RPMI7951 (cell line): ENCODE measurements around the gene ZNF148. TPM values are rescaled to one million over a fixed set of nuclear protein-coding genes. Genes with fewer than 3 reads are reported as not detected.

Experiments used
- DNase-seq: peaks from one replicate; pipeline ENCODE4 v3.0.0-alpha.2; 2012; ENCODE audit warnings: low read depth
- total RNA-seq: library from RNA; depleted of rRNA; stranded (reverse); fragments of >200 nt; shearing (Covaris generic); gene quantifications from 2 replicates; pipeline ENCODE4 v1.2.3, GENCODE V29; 2014

ZNF148 gene
- total RNA-seq, 1 experiment from 2014 or later = 30.3 TPM

DNA sequence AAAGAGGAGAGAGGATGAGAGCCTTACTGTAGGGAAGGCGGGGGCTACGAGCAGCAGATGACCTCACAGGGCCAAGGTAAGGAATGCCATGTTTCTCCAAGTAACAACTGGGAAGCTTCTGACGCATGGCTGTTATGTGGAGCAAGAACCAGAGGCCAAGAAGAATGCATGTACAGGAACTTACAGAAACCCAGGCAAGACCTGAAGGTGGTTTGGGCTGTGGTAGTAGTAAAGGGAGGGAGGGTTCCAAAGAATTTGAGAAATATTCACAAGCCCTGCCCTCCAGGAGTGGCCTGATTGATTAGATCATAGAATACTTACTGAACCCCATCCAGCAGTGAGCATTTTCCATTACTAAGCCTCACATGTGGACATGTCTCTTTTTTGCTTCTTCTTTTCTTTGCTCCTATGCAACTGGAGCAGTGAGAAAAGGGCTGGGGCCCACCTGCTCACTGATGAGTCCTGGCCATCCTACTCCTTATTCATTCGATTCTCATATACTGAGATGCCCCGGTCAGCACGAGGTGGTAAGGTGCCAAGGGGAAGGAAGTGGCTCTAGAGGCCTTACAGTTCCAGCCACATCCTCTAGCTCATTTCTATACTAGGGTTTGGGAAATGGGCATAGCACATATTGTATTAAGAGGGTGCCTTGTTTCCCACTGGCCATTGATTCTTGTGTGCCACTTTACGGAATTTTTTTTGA is 154.2 kb downstream of the ZNF148 start:
- DNase-seq = no peak

DNA sequence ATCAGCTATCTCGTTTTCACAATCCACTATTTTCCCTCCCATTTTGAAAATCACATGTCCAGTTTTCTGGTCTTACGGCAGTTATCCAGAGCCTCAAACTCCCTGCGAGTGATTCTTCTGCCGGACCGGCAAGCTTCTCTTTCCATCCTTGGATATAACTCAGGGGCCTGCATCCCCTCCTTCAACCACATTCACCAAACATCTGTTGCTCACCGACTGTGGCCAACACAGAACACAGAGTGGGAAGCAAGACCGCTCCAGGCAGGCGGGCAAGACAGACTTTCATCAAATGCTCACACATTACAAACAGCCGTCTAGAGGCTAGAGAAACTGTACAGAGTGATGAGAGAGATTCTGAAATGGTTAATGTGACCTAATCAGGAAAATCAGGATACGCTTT is 154.9 kb downstream of the ZNF148 start:
- no peak for DNase-seq

GRCh38 chr3:125219261-125219701 is 155.8 kb downstream of the ZNF148 start:
- no peak for DNase-seq

DNA sequence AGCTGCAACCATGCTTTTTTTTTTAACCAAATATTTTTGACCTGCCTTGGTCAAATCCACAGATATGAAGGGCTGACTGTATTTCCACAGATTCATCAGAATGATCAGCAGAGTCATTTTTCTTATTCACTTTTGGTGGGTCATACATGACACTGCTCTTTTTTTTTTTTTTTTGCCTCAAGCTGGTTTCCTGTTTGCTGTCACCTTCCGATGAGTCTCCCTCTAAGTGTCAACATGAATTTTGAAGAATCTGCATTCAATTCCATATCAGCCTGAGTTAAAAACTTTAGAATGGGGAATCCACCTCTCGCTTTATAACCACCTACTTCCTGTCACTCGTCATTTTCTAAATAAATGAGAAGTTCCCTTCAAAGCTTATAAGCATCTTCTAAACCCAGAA is 160.4 kb downstream of the ZNF148 start:
- peak; percentile 21 for DNase-seq

DNA sequence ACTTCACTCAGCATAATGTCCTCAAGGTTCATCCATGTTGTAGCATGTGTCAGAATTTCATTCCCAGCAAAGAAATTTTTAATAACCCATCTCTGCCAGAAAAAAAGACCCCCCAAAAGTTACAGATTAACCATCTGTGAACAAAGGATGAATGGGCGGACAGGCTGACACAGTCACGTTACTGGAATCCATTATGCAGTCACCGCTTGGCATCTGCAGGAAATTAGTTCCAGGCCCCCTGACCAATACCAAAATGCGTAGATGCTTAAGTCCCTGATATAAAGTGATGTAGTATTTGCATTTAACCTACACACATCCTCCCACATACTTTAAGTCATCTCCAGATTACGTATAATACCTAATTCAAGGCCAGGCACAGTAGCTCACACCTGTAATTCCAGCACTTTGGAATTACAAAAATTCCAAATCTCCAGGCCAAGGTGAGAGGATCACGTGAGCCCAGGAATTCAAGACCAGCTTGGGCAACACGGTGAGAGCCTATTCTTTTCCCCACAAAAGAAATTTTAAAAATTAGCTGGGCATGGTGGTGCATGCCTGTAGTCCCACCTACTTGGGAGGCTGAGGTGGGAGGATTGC is 161.1 kb downstream of the ZNF148 start:
- DNase-seq = peak; percentile 56

GRCh38 chr3:125213364-125213755 is 161.8 kb downstream of the ZNF148 start:
- no peak for DNase-seq

DNA sequence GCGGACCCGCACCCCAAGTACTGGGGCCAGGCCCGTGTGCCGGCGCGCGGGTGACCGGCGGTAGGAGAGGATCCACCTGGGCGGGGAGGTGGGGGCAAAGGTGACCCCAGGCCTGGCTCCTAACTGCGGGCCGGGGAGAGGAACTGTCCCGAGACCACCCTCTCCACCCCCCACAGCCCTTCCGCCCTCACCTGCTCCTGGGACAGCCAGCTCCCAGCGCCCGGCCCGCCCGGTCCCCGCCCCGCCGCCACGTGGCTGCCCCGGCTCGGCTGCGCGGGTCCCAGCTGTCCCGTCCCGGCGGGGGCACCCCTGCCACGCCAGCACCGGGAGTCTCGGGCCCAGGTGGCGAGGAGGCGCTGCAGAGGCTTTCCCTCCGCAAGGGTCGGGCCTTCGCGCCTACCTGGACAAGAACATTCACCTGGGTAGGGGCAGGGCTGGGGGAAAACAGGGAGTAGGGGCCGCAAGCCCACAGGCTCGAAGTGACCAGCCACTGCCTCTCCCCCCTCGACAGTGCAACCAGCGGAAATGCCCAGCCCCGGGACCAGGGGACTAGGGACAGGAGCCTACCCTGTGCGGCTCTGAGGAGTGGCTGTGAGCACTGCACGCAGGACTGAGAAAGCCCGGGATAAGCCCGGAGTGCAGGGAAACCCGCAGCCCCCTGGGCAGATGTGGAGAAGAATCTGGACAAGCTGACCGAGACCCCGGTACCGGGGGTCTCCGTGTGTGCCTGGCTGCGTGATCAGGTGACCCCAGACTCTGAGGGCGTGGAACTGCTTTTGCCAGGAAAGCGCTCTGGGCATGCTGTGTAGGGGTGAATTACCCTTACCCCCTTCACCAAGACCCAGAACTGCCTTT is 162.4 kb downstream of the ZNF148 start, which contains the start of gene SLC12A8:
TSS of gene SLC12A8 (minus strand) at position 240 of the 855 bp plus-strand sequence. CDS start 1,399 bp downstream, outside the sequence.
- no peak for DNase-seq

DNA sequence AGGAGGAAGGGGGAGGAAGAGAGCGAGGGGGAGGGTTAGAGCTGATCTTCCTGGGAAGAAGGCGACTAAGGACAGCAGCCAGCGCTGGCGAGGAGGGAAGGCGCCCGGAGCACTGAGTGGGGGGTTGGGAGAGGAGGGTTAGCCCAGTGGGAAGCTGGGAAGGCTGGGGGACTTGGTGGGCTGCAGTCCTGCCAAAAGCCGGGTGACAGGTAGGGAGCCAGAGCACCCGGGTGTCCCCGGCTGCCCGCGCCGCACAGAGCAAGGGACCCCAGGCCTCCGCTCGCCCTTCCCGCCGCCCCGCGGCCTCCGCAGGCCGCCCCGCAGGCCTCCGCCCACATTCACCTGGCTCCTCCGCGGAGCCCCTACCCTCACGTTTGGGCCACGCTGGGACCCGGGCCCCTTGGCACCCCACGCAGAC is 163.0 kb downstream of the ZNF148 start:
- no peak for DNase-seq

DNA sequence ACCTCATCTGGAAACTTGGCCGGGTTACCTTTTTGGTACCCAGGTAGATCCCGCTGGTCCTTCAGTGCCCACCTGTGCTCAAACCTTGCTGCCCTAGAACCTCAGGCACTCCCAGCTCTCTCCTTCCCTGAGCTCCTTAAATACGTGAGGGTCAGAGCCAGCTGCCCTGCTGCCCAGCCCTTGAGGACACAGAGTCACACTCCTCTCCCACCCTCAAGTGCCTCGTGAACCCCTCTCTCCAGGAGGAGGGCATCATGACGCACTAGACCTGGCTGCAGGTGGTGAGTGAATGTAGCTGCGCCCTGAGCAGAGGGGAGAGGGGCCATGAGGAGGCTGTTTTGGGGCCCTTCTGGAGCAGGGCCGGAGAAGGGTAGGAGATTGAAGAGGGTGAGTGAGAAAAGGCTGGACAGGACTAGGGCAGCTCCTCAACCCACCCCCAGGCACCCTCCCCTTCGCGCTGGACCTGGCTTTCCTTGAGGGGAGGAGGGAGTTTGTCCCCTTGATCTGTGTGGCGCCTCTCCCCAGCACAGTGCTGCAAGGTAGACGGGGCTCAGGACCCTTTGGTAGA is 163.5 kb downstream of the ZNF148 start:
- no peak for DNase-seq

- DNase-seq = peak; percentile 23
Observed at GRCh38 chr3:125207949-125208568, 167.1 kb downstream of the ZNF148 start.

- DNase-seq = no peak
Observed at GRCh38 chr3:125207507-125207906, 167.6 kb downstream of the ZNF148 start.

- DNase-seq = no peak
Observed at GRCh38 chr3:125206934-125207333, 168.2 kb downstream of the ZNF148 start.

DNA sequence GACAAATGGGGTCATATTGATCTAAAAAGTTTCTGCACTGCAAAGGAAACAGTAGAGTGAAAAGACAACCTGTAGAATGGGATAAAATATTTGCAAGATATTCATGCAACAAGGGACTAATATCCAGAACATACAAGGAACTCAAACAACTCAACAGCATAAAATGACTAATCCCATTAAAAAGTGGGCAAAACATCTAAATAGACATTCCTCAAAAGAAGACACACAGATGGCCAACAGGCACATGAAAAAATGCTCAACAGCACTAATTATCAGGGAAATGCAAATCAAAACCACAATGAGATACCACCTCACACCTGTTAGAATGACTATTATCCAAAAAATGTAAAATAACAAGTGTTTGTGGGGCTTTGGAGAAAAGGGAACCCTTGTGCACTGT is 171.4 kb downstream of the ZNF148 start:
- no peak for DNase-seq

DNA sequence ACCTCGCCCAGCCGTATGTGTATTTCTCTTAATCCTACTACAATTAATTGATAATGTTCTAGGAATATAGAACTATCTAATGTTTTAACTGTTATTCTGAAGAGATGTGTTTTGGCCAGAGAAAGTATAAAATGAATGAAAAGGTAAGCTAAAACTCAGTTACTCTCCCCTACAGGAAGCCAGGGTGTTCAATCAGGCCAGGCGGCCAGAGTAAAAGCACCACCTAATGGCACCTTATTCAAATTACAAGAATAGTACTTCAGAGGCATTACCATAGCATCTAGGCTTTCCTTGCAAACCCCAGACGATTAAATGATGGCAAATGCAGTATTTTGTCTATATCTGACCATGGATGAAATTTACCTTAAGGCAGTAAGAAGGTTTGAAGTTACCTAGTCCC is 172.9 kb downstream of the ZNF148 start:
- DNase-seq = peak; percentile 55

DNA sequence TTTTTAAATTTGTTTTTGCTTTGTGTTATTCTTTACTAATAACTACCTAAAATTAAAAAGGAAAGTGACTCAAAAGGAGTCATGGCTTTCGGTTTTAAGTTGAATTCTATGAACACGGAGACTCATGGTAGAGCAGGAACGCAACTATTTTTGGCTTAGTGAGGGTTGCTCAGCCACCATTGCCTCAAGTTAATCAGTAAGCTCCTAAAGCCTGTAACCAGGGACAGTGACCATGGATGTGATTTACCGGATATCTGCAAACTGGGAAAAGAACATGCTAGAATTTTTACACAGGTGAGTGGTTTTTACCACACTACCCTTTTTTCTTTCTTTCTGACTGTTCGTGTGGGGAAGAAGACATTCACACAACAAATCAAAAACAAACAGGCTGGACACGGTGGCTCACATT is 174.4 kb downstream of the ZNF148 start:
- no peak for DNase-seq

DNA sequence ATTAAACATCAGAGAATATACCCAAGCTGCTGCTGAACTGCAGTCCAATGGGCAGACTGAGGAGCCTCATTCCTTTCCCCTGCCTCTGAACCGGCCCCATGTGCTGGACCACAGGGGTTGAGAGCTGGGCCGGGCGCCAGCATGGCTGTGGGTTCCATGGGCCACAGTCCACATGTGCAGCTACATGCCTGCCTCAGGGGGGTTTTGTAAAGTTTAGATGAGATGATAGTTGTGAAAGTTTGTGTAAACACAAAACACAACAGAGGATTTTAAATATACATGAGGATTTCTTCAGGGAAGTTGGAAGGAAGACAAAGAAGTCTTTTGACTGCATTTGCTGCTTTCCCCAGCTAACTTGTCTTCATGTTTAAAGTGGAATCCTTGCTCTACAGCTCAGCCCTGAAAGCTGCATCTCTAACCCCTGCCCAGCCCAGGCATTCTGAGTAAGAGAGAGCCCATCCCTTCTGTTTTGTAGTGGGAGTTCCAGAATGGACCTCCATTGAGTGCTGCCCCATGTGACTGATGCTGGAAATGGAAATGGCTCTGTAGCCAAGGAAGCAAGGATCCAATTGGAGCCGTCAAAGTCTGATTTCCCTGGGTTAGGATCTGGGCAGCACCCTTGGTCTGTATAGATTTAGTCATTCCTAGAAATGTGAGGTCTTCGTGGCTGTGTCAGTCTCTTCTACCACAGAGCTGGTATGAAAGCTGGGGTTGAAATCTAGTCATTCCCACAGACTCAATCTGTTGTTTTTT is 180.1 kb downstream of the ZNF148 start:
- DNase-seq = peak; percentile 92

GRCh38 chr3:125194061-125194848 is 180.9 kb downstream of the ZNF148 start:
- peak; percentile 25 for DNase-seq

- no peak for DNase-seq
Observed at GRCh38 chr3:125192190-125193035, 182.7 kb downstream of the ZNF148 start.

GRCh38 chr3:125191730-125192129 is 183.4 kb downstream of the ZNF148 start:
- no peak for DNase-seq
